ENCODE measurements around the gene CHCHD2.
"Not testable (repeated sequence)": the region's sequence is repeated elsewhere in the genome, so short reads cannot be mapped to it uniquely, and the experiment has no call there.

CHCHD2 gene

GRCh38 chr7:56106108-56107073, at the start of gene CHCHD2:
CHCHD2 (minus strand) TSS chr7:56106476; CDS start chr7:56106413, 63 bp downstream.
- peak; percentile 97 for DNase-seq (ENCODE audit: low spot score)

GRCh38 chr7:56131062-56131461, 24.8 kb upstream of the CHCHD2 start:
- not testable (repeated sequence) for DNase-seq (ENCODE audit: low spot score)

GRCh38 chr7:56127241-56127975, 21.1 kb upstream of the CHCHD2 start:
- DNase-seq (ENCODE audit: low spot score) = no peak

GRCh38 chr7:56125831-56126230, 19.6 kb upstream of the CHCHD2 start:
- DNase-seq (ENCODE audit: low spot score) = no peak

GRCh38 chr7:56124981-56125380, 18.7 kb upstream of the CHCHD2 start:
- no peak for DNase-seq (ENCODE audit: low spot score)

- no peak for DNase-seq (ENCODE audit: low spot score)
Measured at GRCh38 chr7:56121440-56121839, 15.2 kb upstream of the CHCHD2 start.

GRCh38 chr7:56115852-56116538, 9.7 kb upstream of the CHCHD2 start, which contains the start of gene NUPR2:
NUPR2 (minus strand) TSS chr7:56116417; CDS start chr7:56116314, 103 bp downstream.
- DNase-seq (ENCODE audit: low spot score) = no peak

GRCh38 chr7:56112244-56112643, 6.0 kb upstream of the CHCHD2 start:
- DNase-seq (ENCODE audit: low spot score) = not testable (repeated sequence)

GRCh38 chr7:56110611-56111010, 4.3 kb upstream of the CHCHD2 start:
- no peak for DNase-seq (ENCODE audit: low spot score)

GRCh38 chr7:56107954-56108258, 1.6 kb upstream of the CHCHD2 start:
- DNase-seq (ENCODE audit: low spot score) = no peak

- peak; percentile 48 for DNase-seq (ENCODE audit: low spot score)
Measured at GRCh38 chr7:56105508-56105907, 768 bp downstream of the CHCHD2 start.

GRCh38 chr7:56104138-56104537, 2.1 kb downstream of the CHCHD2 start:
- not testable (repeated sequence) for DNase-seq (ENCODE audit: low spot score)

GRCh38 chr7:56099653-56100052, 6.6 kb downstream of the CHCHD2 start:
- no peak for DNase-seq (ENCODE audit: low spot score)

GRCh38 chr7:56098187-56099008, 7.9 kb downstream of the CHCHD2 start:
- not testable (repeated sequence) for DNase-seq (ENCODE audit: low spot score)

- peak; percentile 61 for DNase-seq (ENCODE audit: low spot score)
Measured at GRCh38 chr7:56097700-56098099, 8.6 kb downstream of the CHCHD2 start.

GRCh38 chr7:56092789-56093531, 13.3 kb downstream of the CHCHD2 start, which contains the start of gene PHKG1:
PHKG1 (minus strand) TSS chr7:56092952; CDS start chr7:56088941, 4,011 bp downstream.
- no peak for DNase-seq (ENCODE audit: low spot score)

- DNase-seq (ENCODE audit: low spot score) = not testable (repeated sequence)
Measured at GRCh38 chr7:56092388-56092787, 13.9 kb downstream of the CHCHD2 start.

GRCh38 chr7:56091591-56091990, 14.7 kb downstream of the CHCHD2 start:
- no peak for DNase-seq (ENCODE audit: low spot score)

- no peak for DNase-seq (ENCODE audit: low spot score)
Measured at GRCh38 chr7:56087445-56087844, 18.8 kb downstream of the CHCHD2 start.

GRCh38 chr7:56086761-56087160, 19.5 kb downstream of the CHCHD2 start:
- DNase-seq (ENCODE audit: low spot score) = no peak
